ENCODE results near the gene PSMA5.
"Not testable (repeated sequence)": the region's sequence is repeated elsewhere in the genome, so short reads cannot be mapped to it uniquely, and the experiment has no call there.

Gene PSMA5

DNA sequence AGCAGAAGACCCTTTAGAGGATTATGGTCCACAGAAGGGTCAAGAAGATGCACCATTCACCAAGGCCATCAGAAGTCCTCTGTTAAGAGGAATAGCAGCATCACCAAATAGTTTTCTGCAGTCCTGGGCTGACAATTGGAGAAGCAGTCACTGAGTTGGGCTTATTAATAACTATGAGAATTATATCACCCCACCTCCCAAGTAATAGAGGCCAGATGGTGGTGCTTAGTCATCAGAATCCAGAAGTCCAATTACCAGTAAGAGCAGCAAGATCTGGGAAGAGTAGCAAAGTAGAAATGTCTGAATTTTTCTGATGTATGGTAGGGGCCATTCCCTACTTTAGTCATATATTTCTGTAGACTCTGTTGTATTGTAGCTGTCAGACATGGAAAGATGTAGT lies 6.1 kb upstream of the PSMA5 start:
- no peak for DNase-seq (ENCODE audit: low spot score)

DNA sequence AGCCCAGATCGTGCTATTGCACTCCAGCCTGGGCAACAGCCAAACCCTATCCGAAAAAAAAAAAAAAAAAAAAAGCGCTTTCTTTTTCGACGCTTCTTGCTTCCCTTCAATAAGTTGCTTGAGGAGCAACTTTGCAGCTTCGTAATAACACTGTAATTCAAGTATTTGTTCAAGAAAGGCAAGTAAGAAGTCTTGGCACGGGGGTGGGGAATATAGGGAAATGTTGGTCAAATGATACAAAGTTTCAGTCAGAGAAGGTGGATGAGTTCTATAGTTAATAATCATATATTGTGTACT lies 871 bp upstream of the PSMA5 start:
- no peak for DNase-seq (ENCODE audit: low spot score)

DNA sequence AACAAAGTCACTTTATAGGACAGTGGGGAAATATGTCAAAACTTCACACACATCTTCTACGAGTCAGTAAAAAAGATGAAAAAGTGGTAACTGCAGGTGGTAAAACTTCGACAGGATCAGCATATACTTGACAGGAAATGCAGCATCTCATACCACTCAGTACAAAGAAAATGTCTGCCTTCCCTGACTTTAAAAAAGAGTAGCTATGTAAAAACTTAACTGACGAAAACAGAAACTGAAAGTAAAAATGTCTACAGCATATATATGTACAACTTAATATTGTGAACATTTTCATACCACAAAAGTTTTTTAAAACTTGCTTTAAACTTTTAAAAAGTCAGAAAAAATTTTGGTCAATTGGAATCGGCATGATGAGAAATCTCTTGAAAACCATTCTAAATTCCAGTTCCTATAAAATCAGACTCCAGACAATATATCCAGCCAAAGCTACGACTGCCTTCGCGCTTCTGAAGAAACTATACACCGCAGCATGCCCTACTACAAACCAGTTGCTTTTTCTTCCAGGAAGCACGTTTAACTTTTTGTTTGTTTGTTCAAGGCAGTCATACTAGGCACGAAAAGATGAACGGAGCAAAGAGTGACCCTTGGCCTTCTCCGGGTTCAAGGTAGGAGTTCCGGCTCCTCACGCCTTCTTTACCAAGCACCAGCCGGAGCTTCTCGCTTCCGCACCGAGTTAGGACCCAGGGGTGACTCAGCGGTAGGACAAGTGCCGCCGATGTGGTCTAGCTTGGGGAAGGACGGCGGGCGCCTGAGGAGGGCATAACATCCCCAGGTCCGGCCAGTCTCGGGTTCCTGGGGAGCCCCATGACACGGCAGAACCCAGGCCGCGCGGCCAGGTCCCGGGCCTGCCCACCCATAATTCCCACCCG lies 612 bp downstream of the PSMA5 start:
- no peak for DNase-seq (ENCODE audit: low spot score)

DNA sequence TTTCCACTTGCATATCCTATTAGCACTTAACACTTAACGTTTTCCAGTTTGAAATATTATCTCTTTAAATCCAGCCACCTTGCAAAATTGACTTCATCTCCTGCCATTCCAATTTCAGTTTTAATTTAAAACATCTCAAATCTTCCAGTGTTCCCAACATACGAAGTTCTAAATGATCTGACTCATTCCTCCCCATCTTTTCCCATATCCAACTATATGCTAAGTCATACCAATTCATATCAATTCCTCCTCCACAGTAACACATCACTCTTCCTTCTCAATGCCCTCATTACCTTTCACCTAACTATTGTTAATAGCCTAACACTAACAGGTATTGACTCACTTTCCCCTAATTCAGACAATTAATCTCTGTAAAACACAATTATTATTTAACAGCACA lies 2.8 kb downstream of the PSMA5 start:
- DNase-seq (ENCODE audit: low spot score): peak; percentile 29

DNA sequence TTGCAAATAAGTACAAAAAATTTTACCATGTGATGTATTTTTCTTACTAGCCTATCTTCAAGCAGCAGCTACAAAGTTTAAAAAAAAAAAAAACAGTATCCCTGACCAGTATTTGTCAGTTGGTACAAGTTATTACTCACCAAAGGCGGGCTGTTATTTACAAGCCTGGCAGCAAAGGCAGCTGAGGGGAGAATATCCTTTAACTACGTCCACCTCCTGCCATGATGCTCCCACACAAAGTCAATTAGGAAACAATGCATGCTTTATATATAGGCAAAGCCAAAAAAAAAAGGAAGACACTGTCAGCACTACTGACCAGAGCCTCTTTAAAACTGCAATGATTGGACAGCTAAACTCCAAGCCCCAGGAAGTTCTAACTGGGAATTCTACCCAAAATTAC lies 13.7 kb downstream of the PSMA5 start:
- DNase-seq (ENCODE audit: low spot score): no peak

DNA sequence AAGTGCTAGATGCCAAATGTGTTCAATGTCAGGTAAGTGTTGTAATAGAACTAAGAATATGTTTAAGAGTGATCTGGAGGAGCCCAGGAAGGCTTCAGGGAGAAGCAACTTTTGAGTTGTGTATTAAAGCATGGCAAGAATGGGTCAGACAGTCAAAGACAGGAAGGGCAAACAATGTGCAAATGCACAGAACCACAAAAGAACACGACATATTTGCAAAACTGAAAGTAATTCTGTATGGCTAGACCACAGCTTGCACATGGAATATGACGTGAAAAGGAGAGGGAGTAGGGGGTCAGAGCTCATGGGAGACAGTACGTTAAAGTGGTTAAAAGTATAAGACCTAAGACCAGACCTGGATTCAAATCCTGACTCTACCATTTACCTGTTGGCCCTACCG lies 21.4 kb downstream of the PSMA5 start:
- DNase-seq (ENCODE audit: low spot score): no peak

DNA sequence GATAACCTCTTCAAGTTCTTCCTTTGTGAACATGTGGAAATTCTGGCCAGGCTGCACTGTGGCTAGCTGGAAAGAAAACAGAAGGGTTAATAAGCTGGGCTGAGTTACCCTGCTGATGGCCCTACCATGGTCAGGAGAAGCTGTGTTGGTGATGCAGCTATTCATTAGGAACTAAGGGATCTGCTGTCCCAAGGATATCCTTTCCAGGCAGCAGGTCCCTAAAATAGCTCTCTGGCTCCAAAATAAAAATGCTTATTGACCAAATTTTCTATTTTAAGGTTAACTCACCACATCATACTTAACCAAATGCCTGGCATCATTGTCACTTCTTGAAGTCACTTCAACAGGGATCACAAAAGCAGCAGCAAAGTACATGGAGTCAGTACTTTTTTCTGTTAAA lies 24.2 kb downstream of the PSMA5 start:
- no peak for DNase-seq (ENCODE audit: low spot score)

DNA sequence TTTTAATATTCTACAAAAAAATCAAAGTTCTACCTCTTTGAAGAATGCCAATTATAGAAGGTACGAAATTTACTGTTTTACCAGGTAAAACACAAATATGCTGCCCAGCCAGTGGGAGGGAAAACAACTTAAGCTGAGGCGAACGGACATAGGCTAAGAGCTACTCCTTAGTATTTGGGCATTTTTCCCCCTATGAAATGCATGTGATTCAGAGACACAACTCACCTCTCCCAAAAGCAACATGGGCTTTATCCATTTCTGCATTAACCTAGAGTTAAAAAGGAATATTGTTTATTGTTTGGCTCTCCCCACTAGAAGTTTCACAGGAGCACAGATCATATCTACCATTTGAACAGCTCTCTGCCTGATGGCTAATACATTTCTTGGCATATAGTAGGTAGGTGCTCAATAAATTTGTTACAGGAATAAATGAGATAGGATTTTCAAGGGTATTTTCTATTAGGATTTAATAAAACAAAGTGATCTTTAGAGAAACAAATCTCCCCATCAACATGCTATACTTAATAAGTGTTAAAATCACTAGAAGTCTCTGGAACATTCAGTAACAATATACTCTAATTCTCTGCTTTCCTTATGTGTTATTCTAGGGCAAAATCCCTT lies 26.1 kb downstream of the PSMA5 start:
- DNase-seq (ENCODE audit: low spot score): no peak

DNA sequence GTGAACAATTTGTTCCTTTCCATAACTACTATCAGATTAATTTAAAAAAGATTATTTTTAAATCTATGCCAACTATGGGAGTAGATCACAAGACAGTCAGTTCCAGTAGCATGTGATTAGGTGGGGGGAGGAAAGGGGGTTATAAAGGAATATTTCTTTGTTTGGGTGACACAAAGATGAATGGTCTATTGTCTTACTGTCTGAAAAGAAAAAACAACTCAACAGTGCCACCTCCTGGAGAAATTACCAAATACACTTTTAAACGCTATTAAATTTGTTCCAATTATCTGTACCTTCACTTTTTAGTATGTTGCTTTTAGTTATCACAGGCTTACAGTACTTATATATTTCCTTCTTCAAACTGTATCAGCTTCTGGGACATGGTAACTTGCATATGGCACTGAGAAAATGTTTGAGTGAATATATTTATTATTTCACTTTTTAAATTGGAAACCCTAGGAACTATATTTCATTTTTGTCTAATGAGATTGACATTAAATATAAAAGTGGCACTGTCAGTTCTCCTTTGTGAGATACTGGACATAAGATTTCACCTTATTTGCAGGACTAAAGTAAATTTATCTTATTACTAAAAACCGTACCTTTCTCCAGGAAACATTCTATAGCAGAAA lies 26.8 kb downstream of the PSMA5 start:
- peak; percentile 90 for DNase-seq (ENCODE audit: low spot score)

DNA sequence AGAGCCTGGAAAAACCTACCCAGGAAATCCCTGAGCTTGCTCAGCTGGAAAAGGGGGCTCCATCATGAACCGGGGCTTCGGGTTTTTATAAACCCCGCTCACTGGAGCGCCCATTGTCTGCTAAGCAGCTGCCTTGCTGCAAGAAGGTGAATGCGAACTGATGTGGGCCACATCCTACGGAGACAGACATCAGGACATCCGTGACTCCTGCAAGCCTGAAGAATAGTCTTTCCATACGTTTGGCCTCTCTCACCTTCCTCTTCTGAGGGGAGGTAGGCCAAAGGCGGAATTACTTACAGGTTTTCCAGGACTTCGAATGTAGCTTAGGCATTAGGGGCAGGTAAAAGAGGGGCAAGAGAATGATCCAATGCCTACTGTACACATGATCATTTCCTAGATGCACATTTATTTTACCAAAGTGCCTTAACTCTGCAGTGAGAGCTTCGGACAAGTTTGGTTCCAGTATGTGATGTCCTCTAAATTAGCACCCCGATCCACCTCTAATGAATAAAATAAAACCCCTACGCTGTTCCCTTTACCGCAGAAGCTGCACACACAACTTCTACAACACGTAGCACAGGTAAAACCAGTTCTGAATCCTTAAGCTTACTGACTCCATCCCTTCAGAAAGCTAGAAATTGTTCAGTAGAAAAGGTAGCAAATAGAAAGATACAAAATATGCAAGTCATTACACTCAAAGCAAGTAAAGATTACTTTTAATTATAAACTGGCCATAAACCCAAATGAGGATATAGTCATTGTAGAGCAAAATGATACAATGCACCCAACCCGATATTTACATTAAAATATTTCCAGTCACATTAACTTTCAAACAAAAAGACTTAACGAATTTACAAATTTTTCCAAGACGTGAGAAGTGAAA lies 27.7 kb downstream of the PSMA5 start:
- no peak for DNase-seq (ENCODE audit: low spot score)

DNA sequence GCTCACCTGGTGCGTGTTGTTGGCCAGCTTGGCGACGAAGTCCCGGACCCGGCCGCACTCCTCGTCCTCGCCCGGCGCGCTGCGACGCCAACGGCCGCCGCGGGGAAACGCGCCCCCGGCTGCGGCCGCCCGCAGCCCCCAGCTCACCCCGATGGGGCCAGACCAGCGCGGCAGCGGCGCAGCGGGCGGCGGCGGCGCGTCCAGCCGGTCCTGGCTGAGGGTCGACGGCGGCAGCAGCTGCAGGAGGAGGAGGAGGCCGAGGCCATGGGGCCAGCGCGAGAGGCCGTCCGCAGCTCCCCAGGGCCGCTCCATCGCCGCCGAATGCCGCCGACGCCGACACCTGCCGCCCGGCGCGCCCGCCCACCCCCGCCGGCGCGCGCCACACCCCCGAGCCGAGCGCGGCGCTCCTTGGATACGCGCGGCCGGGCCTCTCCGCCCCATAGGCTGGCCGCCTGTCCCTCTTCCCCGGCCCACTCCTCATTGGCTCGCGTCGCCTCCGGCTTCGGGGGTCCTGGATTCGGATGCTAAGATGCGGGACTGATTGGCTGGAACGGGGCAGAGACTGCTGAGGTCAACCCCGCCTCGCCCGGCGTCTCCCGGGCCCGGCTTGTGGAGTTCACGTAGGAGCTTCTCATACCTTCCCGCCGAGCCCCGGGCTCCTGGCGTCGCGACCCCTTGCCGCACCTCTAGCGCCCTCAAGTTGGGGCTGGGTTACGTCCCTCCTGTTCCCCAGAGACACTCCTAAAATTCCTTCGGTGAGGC lies 28.5 kb downstream of the PSMA5 start, which contains the start of gene SORT1:
Gene SORT1 (minus strand): TSS at position 338 of the 762 bp plus-strand sequence. CDS start 26 bp downstream, at position 312.
- peak; percentile 98 for DNase-seq (ENCODE audit: low spot score)

DNA sequence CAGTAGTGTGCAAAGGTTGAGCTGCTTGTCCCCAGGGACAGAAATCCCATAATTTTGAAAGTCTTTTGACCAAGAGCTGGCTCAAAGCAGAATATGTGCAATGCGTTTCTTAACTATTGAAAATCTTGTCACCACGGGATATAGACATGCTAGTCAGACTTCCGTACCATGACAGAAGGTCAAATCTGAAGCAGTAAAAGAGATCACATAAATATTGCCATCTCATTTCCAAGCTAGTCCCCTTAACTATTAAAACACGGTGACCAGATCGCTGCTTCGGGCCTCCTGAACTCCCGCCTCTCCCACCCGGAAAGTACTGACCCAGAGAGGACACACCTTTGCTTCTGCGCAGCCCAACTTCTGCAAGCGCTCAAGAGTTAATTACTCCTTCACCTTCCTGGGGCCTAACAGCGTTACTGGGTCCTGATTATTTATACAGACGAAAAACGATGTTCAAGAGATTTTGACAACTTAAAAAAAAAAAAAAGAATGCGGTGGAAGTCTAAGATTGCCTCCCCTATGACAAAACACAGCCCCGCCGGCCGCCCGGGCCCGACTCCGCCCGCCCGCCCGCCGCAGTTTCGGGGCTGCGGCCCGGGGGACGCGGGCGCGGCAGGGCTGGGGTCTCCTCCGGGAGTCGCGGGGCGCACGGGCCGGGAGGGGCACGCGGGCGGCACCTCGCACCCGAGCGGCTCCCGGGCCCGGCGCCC lies 29.2 kb downstream of the PSMA5 start:
- DNase-seq (ENCODE audit: low spot score): no peak

DNA sequence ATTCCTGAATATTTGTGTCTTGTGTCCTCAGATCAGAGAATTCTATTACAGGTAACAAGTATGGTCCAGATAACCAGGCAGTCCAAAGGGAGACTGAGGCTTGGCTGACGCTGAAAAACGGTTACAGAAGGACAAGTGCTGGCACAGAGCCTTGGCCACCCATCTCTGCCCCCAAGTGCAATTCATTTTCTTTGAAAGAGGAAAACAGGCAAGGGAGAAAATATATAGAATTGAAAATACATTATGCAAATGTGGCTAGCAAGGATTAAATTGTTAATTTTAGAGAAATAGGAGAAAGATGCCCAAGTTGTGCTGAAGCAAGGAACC lies 29.8 kb downstream of the PSMA5 start:
- DNase-seq (ENCODE audit: low spot score): no peak

DNA sequence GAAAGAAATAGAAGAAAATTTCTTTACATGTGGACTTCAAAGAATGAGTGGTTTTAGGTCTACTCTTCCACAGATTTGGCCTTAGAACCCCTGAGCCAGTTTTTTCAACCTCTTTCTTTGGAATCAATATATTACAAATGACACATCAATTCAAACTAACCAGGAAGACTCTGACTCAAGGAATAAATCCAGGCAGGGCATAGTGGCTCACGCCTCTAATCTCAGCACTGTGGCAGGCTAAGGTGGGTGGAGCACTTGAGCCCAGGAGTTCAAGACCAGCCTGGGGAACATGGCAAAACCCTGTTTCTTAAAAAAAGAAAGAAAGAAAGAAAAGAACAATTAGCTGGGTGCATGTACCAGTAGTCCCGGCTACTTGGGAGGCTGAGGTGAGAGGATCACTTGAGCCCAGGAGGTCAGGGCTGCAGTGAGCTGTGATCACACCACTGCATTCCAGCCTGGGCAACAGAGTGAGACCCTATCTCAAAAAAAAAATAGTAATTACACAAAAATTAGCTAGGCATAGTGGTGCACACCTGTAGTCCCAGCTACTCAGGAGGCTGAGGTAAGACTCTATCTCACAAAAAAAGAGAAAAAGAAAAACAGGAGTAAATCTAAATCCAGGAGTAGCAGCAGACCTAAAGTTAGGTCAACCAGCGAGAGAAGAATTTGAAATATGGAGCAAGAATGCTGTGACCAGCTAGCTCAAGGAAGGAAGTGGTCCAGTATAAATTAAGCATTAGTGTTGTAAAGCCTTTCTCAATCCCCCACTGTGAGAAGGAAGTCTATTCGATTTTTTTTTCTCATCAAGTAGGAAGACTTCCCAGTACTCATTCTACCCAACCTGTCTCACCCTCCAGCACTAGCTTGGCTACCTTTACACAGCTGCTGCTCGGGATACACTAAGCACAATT lies 30.4 kb downstream of the PSMA5 start:
- no peak for DNase-seq (ENCODE audit: low spot score)

DNA sequence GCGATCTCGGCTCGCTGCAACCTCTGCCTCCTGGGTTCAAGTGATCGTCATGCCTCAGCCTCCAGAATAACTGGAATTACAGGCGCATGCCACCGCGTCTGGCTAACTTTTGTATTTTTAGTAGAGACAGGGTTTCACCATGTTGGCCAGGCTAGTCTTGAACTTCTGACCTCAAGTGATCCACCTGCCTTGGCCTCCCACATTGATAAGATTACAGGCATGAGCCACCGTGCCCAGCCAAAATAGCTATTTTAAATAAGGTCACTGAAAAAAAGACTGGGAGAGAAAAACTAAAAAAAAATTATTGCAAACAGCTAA lies 31.0 kb downstream of the PSMA5 start:
- DNase-seq (ENCODE audit: low spot score): not testable (repeated sequence)

DNA sequence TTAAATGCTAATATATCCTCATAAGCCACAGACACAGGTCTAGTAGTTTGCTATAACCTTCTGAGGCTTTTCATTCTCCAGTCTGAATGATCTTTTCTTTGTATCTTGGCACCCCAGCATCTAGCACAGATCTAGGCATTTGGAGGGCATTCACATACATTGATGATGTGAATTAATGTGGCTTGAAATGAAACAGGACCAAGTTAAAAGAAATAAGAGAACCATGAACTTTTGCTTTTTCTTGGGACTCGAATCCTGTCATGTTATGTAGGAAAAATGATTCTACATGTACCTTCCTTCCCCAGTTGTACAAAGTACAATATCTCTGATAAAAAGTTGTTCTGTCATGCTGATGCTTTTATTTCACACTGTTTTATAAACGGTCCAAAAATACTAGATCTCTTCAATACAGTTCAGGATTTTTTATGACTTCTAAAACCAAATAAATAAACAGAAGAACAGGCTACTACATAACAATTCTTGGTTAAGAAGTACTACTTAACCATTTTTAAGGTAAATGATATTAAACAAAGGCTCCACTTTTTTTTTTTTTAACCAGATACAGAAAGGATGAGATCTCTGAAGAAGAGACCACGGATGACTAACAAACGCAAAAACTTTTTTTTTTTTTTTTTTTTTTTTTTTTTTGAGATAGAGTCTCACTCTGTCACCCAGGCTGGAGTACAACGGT lies 31.5 kb downstream of the PSMA5 start:
- DNase-seq (ENCODE audit: low spot score): no peak

DNA sequence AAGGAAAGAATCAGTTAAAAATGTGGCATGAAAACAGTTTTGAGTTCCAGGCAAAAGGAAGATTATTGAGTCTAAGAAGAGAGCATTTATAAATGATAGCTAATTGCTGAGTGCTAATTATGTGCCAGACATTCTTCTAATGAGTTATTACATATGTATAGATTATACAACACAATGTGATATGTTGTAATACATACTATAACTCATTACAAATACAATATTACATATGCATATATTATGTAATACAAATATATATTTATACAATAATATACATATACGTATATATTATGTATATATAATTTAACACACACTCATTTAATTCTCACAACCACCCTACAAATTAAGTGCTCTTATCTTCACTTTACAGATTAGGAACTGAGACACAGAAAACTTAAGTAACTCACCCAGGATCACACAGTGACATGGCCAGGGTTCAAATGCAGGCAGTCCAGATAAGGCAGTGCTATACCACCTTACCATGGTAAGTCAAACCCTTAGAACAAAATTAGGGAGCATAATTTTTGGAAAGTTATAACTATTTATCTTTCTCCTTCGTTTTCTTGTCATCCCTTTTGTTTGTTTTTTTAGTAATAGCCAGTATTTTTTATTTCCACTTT lies 32.5 kb downstream of the PSMA5 start:
- DNase-seq (ENCODE audit: low spot score): no peak

DNA sequence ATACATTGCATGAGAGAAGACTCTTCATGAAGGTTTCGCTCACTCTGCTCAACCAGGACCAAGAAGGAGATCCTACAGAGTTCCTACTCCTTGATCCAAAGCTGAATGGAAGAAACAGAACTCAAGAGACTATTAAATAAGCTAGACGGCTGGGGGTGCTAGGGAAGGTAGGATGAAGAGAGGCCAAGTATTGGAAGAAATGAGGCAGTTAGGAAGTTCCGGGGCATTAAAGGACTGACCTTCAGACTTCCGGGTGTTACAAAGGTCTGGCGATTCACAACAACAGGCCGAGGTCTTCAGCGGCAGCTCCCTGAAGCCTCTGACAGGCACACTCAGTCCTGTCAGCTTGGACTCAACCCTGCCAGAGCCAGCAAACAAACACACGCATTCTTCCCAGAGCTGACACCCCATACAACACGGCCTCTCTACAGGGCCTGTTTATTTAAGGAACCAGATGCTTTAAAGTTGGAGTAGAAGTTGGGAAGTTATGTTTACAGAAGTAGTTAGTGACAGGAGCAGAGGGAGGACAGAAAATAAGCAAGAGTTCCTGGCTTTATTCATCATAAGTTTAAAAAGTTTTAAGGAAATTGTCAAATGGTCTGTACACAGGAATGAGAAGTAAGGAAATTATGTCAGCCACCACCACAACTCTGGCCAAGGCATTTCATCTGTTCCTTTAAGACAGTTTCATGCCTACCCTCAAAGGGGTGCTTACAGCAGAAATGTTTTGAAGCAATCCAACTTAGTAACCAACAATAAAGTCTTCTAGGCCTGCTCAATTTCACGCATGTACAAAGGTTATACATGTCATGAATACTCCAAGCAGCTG lies 33.2 kb downstream of the PSMA5 start:
- peak; percentile 88 for DNase-seq (ENCODE audit: low spot score)

Measured in putamen (tissue), 1 donor.